ENCODE measurements around the gene ZNF385A.

The ZNF385A gene

DNA sequence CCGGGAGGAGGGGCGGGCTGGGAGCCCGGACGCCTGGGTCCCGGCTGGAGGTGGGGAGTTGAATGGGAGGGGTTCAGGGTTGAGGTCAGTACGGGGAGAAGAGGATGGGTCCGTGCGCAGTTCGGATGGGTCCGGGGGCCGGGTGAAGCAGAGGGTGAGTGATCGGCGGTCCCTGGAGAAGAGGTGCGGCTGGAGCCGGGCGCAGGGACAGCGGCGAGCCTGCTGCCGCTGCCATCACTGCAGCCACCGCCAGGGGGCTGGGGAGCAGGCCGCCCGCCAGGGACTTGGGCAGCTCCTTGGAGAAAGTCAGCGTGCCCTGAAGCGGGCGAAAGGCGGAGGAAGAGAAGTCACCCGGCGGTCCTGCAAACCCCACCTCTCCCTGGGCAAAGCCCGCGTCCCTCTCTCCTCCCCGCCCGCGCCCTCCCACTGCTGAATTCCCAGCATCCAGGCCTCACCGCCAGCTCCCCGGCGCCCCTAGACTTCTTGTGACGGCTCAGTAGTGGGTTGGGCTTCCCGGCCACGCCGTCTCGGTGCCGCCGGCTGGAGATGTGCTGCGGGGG lies 14.3 kb downstream of the ZNF385A start:
- Histone ChIP-seq H3K36me3 (peaks cover 0 to 17% (median 12%) of the 10 kb centered on the region in 3 donors), H3K4me3 (peak overlapping the region; percentile 46), H3K27me3 (no peaks in the 10 kb centered on the region), H3K9me3 (no peaks in the 10 kb centered on the region), H3K4me1 (peaks cover 6 to 46% (median 36%) of the 10 kb centered on the region in 4 donors), H3K27ac (peak overlapping the region; percentile 34 to 52)
- intact Hi-C loops (cut with DNase I; ENCODE audit: low total_unique reads), result no loop called here
- TF ChIP-seq, protein P1, sequence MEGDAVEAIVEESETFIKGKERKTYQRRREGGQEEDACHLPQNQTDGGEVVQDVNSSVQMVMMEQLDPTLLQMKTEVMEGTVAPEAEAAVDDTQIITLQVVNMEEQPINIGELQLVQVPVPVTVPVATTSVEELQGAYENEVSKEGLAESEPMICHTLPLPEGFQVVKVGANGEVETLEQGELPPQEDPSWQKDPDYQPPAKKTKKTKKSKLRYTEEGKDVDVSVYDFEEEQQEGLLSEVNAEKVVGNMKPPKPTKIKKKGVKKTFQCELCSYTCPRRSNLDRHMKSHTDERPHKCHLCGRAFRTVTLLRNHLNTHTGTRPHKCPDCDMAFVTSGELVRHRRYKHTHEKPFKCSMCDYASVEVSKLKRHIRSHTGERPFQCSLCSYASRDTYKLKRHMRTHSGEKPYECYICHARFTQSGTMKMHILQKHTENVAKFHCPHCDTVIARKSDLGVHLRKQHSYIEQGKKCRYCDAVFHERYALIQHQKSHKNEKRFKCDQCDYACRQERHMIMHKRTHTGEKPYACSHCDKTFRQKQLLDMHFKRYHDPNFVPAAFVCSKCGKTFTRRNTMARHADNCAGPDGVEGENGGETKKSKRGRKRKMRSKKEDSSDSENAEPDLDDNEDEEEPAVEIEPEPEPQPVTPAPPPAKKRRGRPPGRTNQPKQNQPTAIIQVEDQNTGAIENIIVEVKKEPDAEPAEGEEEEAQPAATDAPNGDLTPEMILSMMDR (IDR thresholded peaks at IDR 0.05), result peak; percentile 97
- DNase-seq, result peak; percentile 74 to 90

DNA sequence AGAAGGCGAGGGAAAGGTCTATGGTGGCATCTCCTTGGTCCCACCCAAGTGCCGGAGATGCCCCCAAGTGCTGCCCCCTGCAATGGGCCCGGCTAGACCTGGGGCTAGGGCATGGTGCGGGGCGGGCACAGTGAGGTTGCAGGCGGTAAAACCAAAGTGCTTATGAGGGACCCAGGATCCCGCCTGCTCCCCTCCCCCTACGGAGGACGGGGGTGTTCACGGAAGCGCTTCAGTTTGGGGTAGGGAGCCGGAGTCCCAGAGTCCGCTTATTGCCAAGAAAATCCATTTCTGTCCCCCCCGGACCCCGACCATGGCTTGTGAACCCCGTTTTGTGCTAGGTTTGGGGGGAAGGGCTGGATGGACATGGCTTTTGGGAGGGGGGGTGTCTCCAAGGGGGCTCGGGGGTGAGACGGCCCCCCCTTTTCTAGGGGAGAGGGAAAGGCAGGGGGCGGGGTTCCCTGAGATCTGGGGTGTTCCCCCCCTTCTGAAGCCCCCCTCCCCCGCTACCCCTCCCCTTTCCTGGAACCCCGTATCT lies 14.9 kb downstream of the ZNF385A start:
- no peak for DNase-seq
- Histone ChIP-seq H3K9me3 (no peaks in the 10 kb centered on the region), H3K27me3 (no peaks in the 10 kb centered on the region), H3K4me3 (peak overlapping the region; percentile 46), H3K36me3 (peaks cover 0 to 12% (median 11%) of the 10 kb centered on the region in 3 donors), H3K27ac (peak overlapping the region; percentile 34 to 52), H3K4me1 (peaks cover 6 to 45% (median 33%) of the 10 kb centered on the region in 4 donors)
- intact Hi-C loops (cut with DNase I; ENCODE audit: low total_unique reads), result loop anchor here (10.0 kb wide), 2 partner anchors 145 to 395 kb away; partner anchors contain the start of genes HOTAIR and HOXC11
- TF ChIP-seq, protein P1 (IDR thresholded peaks at IDR 0.05), result no peak

DNA sequence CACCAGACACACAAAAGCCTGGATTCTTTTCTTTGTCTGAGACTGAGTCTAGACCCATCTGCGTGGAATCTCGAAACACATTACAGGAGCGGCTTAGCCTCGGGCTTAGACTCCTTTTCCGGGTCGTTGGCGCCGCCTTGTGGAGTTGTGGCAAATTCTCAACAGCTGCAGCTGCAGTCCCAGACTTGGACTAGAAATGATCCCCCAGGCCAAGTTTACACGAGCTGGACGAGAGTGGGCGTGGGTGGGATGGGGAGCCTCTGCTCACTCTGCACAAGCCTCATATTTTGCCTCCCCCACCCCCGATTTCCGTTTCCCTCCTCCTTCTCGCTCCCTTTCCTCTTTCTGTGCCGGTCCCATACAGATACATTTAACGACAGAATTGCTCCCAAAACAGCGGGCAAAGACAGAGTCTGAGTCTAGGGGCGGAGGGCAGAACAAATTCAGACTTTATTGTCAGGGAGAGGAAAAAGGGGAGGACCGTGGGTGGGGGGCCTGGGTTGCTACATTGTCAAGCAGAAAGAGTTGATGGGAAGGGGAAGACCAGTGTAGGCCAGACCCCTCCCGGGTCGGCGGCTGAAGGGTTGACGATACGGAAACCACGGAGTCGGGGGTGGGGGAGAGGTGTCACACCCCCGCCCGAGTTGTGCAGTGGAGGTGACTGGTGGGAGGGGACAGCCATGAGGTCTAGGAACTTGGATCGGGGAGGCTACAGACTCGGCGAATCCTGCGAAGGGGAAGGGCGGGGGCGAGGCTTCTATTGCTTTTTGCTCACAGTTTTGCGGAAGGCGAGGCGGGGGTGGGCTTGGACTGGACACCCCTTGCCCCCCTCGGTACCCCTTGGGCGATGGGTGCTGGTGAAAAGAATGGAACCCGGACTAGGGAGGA lies 15.6 kb downstream of the ZNF385A start:
- DNase-seq, result peak; percentile 90 to 94
- H3K27ac ChIP-seq, result peak overlapping the region; percentile 34 to 52
- TF ChIP-seq, protein P1 (IDR thresholded peaks at IDR 0.05), result peak; percentile 80 to 86
- peak overlapping the region; percentile 46 for H3K4me3 ChIP-seq
- intact Hi-C loops (cut with DNase I; ENCODE audit: low total_unique reads), result loop anchor here (10.0 kb wide), 2 partner anchors 144 to 394 kb away; partner anchors contain the start of genes HOTAIR and HOXC11
- H3K9me3 ChIP-seq, result no peaks in the 10 kb centered on the region
- no peaks in the 10 kb centered on the region for H3K27me3 ChIP-seq
- H3K36me3 ChIP-seq, result peaks cover 0 to 9% (median 7%) of the 10 kb centered on the region in 3 donors
- H3K4me1 ChIP-seq, result peaks cover 6 to 41% (median 30%) of the 10 kb centered on the region in 4 donors

DNA sequence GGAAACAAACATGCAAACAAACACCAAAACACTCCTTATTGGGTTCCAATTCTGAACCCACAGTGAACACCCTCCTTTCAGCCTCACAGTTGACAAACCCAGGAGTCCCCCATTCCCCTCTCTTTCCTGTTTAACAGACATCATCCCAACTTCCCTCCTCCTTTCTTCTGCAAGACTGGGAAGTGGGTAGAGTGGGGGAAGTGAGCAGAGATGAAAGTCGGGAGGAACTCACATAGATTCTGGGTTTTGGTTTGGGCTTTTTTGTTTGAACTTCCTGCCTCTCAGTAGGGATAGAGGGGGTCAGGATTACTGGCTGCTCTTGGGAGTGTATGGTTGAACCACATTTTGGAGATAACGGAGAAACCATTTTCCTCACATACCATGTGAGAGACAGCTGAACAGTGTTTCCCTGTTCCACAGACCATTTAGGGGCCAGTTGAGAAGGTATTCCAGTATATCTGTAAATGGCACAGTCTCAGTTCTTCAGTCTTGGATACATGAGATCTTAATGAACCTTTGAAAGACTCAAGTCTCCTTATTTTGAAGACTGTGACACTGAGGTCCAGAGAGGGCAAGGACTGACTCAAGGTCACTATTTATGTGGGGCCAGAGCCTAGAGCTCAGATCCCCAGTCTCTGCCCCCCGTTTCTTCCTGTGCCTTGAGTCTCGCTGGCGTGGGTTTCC lies 16.4 kb downstream of the ZNF385A start:
- Histone ChIP-seq H3K36me3 (peaks cover 0 to 1% (median 0%) of the 10 kb centered on the region in 3 donors), H3K27me3 (no peaks in the 10 kb centered on the region), H3K4me3 (peak overlapping the region in 1 of 2 donors; percentile 46), H3K9me3 (no peaks in the 10 kb centered on the region), H3K27ac (peak overlapping the region in 1 of 2 donors; percentile 52), H3K4me1 (peaks cover 6 to 41% (median 30%) of the 10 kb centered on the region in 4 donors)
- DNase-seq, result no peak
- TF ChIP-seq, protein P1 (IDR thresholded peaks at IDR 0.05), result no peak
- intact Hi-C loops (cut with DNase I; ENCODE audit: low total_unique reads), result loop anchor here (10.0 kb wide), 2 partner anchors 143 to 393 kb away; partner anchors contain the start of genes HOTAIR and HOXC11

DNA sequence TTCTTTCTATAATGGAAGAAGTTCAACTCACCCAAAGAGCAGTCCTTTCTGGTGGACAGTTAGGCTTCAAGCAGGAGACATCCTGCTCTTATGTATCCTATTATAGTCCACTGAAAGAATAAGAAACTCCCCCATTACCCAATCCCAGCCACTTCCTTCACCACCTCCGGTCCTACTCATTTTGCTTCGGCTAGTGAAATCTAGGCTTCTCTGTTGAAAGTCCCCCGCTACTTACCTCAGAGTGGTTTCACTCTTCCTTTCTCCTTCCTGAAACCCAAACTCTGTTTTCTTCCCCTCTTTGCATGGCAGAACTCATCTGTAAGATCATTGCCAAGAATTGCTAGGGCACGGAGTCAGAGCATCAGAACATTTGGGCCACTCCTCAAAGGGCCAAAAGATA lies 20.1 kb downstream of the ZNF385A start, which contains the start of gene GPR84:
GPR84 (minus strand) TSS at position 74 of the 400 bp plus-strand sequence. CDS start 635 bp downstream, outside the sequence.
- Histone ChIP-seq H3K9me3 (no peaks in the 10 kb centered on the region), H3K27ac (no peak within 1 kb of the TSS), H3K36me3 (no peaks in the 10 kb centered on the region), H3K27me3 (no peaks in the 10 kb centered on the region), H3K4me1 (peaks cover 0 to 26% (median 16%) of the 10 kb centered on the region in 4 donors), H3K4me3 (no peak within 1 kb of the TSS)
- no peak for DNase-seq
- TF ChIP-seq, protein P1 (IDR thresholded peaks at IDR 0.05), result no peak
- intact Hi-C loops (cut with DNase I; ENCODE audit: low total_unique reads), result loop anchor here (10.0 kb wide), 2 partner anchors 140 to 390 kb away; partner anchors contain the start of genes HOTAIR and HOXC11
